ENCODE data around the gene IFNA6.

- TF ChIP-seq CTCF (conservative IDR thresholded peaks at IDR 0.05 in 1 of 2, IDR thresholded peaks at IDR 0.05 in 1 of 2; ENCODE audit: low read depth in 1 of 2, low read length in 2 of 2) (no peak), EZH2 (IDR thresholded peaks at IDR 0.05; ENCODE audit: low read length, missing control alignments) (no peak)
These were observed 48.3 kb upstream of the IFNA6 start for GRCh38 chr9:21398955-21399489.

Data from fibroblast of lung (primary cell).